ENCODE data around the gene SRRM4. TPM values are rescaled to one million over a fixed set of nuclear protein-coding genes. Genes with fewer than 3 reads are reported as not detected.

SRRM4 gene
- total RNA-seq, 1 experiment from 2014 or later, result under 0.01 TPM

DNA sequence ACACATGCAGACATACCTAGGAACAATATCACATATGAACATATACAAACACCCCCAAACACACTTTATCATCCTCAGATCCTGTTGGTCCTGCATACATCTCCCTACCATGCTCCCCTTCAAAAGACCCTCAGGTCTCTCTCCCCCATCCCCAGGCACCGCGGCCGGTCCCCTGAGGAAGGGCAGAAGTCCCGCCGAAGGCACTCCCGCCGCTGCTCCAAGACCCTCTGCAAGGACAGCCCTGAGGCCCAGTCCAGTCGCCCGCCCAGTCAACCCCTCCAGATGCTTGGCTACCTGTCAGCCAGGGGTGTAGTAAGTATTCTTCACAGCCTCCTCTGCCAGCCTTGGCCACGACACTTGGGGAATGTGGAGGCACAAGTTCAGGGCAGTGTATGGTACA, 149.2 kb downstream of the SRRM4 start:
- Histone ChIP-seq H3K79me2 (ENCODE audit: low read length) (no peaks in the 10 kb centered on the region), H3K36me3 (ENCODE audit: low read depth, low read length) (no peaks in the 10 kb centered on the region), H3K9ac (ENCODE audit: low read length) (no peak overlapping the region), H3K4me3 (ENCODE audit: low read length) (no peak overlapping the region), H3K9me2 (replicated peaks; ENCODE audit: low read length) (no peaks in the 10 kb centered on the region), H4K20me1 (ENCODE audit: low read length) (no peaks in the 10 kb centered on the region), H2AFZ (ENCODE audit: low read length) (no peak overlapping the region), H3K4me2 (ENCODE audit: low read length) (no peak overlapping the region), H3K27me3 (ENCODE audit: low read length) (no peaks in the 10 kb centered on the region), H3F3A (ENCODE audit: low read length, unreplicated experiment) (no peaks in the 10 kb centered on the region), H3K27ac (ENCODE audit: low read length) (no peak overlapping the region), H3K9me3 (ENCODE audit: low read length) (peaks cover 5% of the 10 kb centered on the region), H3K4me1 (ENCODE audit: insufficient read depth, low read length) (no peaks in the 10 kb centered on the region)
- DNase-seq (no peak), ATAC-seq (no peak)
- ChIA-PET CTCF (no interaction called here), POLR2A (ENCODE audit: unreplicated experiment) (no interaction called here)
- BruUV-seq (replicated peaks), result no TSS peak
- intact Hi-C loops (cut with micrococcal nuclease), result no loop called here
- TF ChIP-seq CTCF (conservative IDR thresholded peaks at IDR 0.05; ENCODE audit: low read depth, low read length) (no peak), EZH2phosphoT487 (IDR thresholded peaks at IDR 0.05; ENCODE audit: borderline replicate concordance, low read length) (no peak), EZH2 (IDR thresholded peaks at IDR 0.05; ENCODE audit: low read length, unreplicated experiment) (no peak)

DNA sequence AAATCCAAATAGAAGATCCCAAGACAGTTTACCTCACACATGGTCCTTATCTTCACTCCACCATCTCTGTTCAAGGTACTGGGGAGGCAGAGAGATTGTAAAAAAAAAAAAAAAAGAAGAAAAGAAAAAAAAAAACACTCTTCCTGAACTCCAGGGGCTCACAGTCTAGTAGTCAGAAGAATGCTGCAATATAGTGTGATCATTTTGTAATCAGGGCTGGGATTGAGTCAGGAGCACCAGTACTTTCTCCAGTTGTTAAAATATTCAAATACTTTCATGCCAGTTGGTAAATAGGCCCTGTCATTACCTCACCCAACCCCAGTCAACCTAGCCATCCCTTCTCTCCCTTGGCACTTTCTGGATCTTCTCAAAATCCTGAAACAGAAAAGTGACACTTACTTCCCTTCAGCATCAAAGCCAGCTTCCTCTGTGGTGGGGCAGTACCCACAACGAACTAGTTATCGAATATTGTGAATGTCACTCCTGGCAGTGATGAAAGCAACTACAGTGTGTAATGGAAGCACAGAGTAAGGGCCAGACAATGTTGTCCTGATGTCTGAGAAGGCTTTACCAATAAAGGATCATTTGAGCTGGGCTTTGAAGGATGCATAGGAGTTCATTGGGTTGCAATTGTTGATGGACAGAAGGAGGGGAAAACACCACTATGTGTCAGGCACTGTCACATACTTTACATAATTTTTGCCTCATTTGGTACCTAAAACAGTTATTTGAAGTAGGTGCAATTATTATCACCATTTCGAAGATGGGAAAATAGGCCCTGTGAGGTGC, 153.1 kb downstream of the SRRM4 start:
- Histone ChIP-seq H3K9me3 (ENCODE audit: low read length) (peaks cover 5% of the 10 kb centered on the region), H3K36me3 (ENCODE audit: low read depth, low read length) (no peaks in the 10 kb centered on the region), H3K4me3 (ENCODE audit: low read length) (no peak overlapping the region), H3K27ac (ENCODE audit: low read length) (no peak overlapping the region), H3F3A (ENCODE audit: low read length, unreplicated experiment) (no peaks in the 10 kb centered on the region), H3K9me2 (replicated peaks; ENCODE audit: low read length) (no peaks in the 10 kb centered on the region), H3K9ac (ENCODE audit: low read length) (no peak overlapping the region), H3K79me2 (ENCODE audit: low read length) (no peaks in the 10 kb centered on the region), H3K27me3 (ENCODE audit: low read length) (peaks cover 22% of the 10 kb centered on the region), H2AFZ (ENCODE audit: low read length) (no peak overlapping the region), H3K4me2 (ENCODE audit: low read length) (no peak overlapping the region), H4K20me1 (ENCODE audit: low read length) (no peaks in the 10 kb centered on the region), H3K4me1 (ENCODE audit: insufficient read depth, low read length) (no peaks in the 10 kb centered on the region)
- DNase-seq (no peak), ATAC-seq (no peak)
- BruUV-seq (replicated peaks), result no TSS peak
- ChIA-PET POLR2A (ENCODE audit: unreplicated experiment) (no interaction called here), CTCF (no interaction called here)
- intact Hi-C loops (cut with micrococcal nuclease), result no loop called here
- TF ChIP-seq CTCF (conservative IDR thresholded peaks at IDR 0.05; ENCODE audit: low read depth, low read length) (no peak), EZH2 (IDR thresholded peaks at IDR 0.05; ENCODE audit: low read length, unreplicated experiment) (no peak), EZH2phosphoT487 (IDR thresholded peaks at IDR 0.05; ENCODE audit: borderline replicate concordance, low read length) (no peak)

- H3K4me2 ChIP-seq (ENCODE audit: low read length), result no peak overlapping the region
- H3K9me2 ChIP-seq (replicated peaks; ENCODE audit: low read length), result no peaks in the 10 kb centered on the region
- H2AFZ ChIP-seq (ENCODE audit: low read length), result no peak overlapping the region
- intact Hi-C loops (cut with micrococcal nuclease), result no loop called here
- no peak overlapping the region for H3K9ac ChIP-seq (ENCODE audit: low read length)
- H3K9me3 ChIP-seq (ENCODE audit: low read length), result peaks cover 5% of the 10 kb centered on the region
- no peaks in the 10 kb centered on the region for H3K79me2 ChIP-seq (ENCODE audit: low read length)
- TF ChIP-seq CTCF (conservative IDR thresholded peaks at IDR 0.05; ENCODE audit: low read depth, low read length), result no peak
- TF ChIP-seq EZH2 (IDR thresholded peaks at IDR 0.05; ENCODE audit: low read length, unreplicated experiment), result no peak
- TF ChIP-seq EZH2phosphoT487 (IDR thresholded peaks at IDR 0.05; ENCODE audit: borderline replicate concordance, low read length), result no peak
- ChIA-PET POLR2A (ENCODE audit: unreplicated experiment) (no interaction called here), CTCF (no interaction called here)
- no peaks in the 10 kb centered on the region for H3K4me1 ChIP-seq (ENCODE audit: insufficient read depth, low read length)
- H3K27me3 ChIP-seq (ENCODE audit: low read length), result peaks cover 31% of the 10 kb centered on the region
- H4K20me1 ChIP-seq (ENCODE audit: low read length), result no peaks in the 10 kb centered on the region
- ATAC-seq (no peak), DNase-seq (no peak)
- no peak overlapping the region for H3K4me3 ChIP-seq (ENCODE audit: low read length)
- BruUV-seq (replicated peaks), result no TSS peak
- H3K27ac ChIP-seq (ENCODE audit: low read length), result no peak overlapping the region
- no peaks in the 10 kb centered on the region for H3K36me3 ChIP-seq (ENCODE audit: low read depth, low read length)
- H3F3A ChIP-seq (ENCODE audit: low read length, unreplicated experiment), result no peaks in the 10 kb centered on the region
Observed at GRCh38 chr12:119136811-119137410, 155.6 kb downstream of the SRRM4 start.
